Measurements from ENCODE around the gene BRPF3. TPM values are rescaled to one million over a fixed set of nuclear protein-coding genes. Genes with fewer than 3 reads are reported as not detected.

The BRPF3 gene
- total RNA-seq, 1 donor from 2014 or later, result 36.2 TPM

- H3K36me3 Mint-ChIP-seq (ENCODE audit: unreplicated experiment), result peaks cover 5% of the 10 kb centered on the region
- no peak overlapping the region for H3K4me3 Mint-ChIP-seq (ENCODE audit: unreplicated experiment)
- peaks cover 3% of the 10 kb centered on the region for H3K27me3 Mint-ChIP-seq (ENCODE audit: unreplicated experiment)
- TF ChIP-seq CTCF (IDR thresholded peaks at IDR 0.05; ENCODE audit: partially characterized antibody, unreplicated experiment), result no peak
- H3K4me1 Mint-ChIP-seq (ENCODE audit: low read depth, unreplicated experiment), result peaks cover 7% of the 10 kb centered on the region
- H3K9me3 Mint-ChIP-seq (ENCODE audit: unreplicated experiment), result peaks cover 3% of the 10 kb centered on the region
- no peak overlapping the region for H3K27ac Mint-ChIP-seq (ENCODE audit: unreplicated experiment)
- no peak for DNase-seq
These were observed 47.1 kb downstream of the BRPF3 start for GRCh38 chr6:36243562-36244212.

- no peak overlapping the region for H3K27ac Mint-ChIP-seq (ENCODE audit: unreplicated experiment)
- H3K4me3 Mint-ChIP-seq (ENCODE audit: unreplicated experiment), result no peak overlapping the region
- TF ChIP-seq CTCF (IDR thresholded peaks at IDR 0.05; ENCODE audit: partially characterized antibody, unreplicated experiment), result no peak
- H3K4me1 Mint-ChIP-seq (ENCODE audit: low read depth, unreplicated experiment), result peaks cover 7% of the 10 kb centered on the region
- H3K27me3 Mint-ChIP-seq (ENCODE audit: unreplicated experiment), result peaks cover 3% of the 10 kb centered on the region
- H3K9me3 Mint-ChIP-seq (ENCODE audit: unreplicated experiment), result peaks cover 3% of the 10 kb centered on the region
- peaks cover 4% of the 10 kb centered on the region for H3K36me3 Mint-ChIP-seq (ENCODE audit: unreplicated experiment)
- no peak for DNase-seq
These were observed 48.2 kb downstream of the BRPF3 start for GRCh38 chr6:36244641-36245280.

- no peak overlapping the region for H3K27ac Mint-ChIP-seq (ENCODE audit: unreplicated experiment)
- TF ChIP-seq CTCF (IDR thresholded peaks at IDR 0.05; ENCODE audit: partially characterized antibody, unreplicated experiment), result no peak
- H3K9me3 Mint-ChIP-seq (ENCODE audit: unreplicated experiment), result peaks cover 4% of the 10 kb centered on the region
- peaks cover 7% of the 10 kb centered on the region for H3K4me1 Mint-ChIP-seq (ENCODE audit: low read depth, unreplicated experiment)
- peaks cover 4% of the 10 kb centered on the region for H3K36me3 Mint-ChIP-seq (ENCODE audit: unreplicated experiment)
- no peak overlapping the region for H3K4me3 Mint-ChIP-seq (ENCODE audit: unreplicated experiment)
- peaks cover 3% of the 10 kb centered on the region for H3K27me3 Mint-ChIP-seq (ENCODE audit: unreplicated experiment)
- no peak for DNase-seq
These were observed 49.1 kb downstream of the BRPF3 start for GRCh38 chr6:36245572-36246061.

GRCh38 chr6:36246506-36247268 lies 50.1 kb downstream of the BRPF3 start:
- Mint-ChIP-seq H3K27me3 (ENCODE audit: unreplicated experiment) (peaks cover 3% of the 10 kb centered on the region), H3K27ac (ENCODE audit: unreplicated experiment) (no peak overlapping the region), H3K4me3 (ENCODE audit: unreplicated experiment) (no peak overlapping the region), H3K4me1 (ENCODE audit: low read depth, unreplicated experiment) (peaks cover 7% of the 10 kb centered on the region), H3K36me3 (ENCODE audit: unreplicated experiment) (peaks cover 4% of the 10 kb centered on the region), H3K9me3 (ENCODE audit: unreplicated experiment) (peaks cover 4% of the 10 kb centered on the region)
- no peak for TF ChIP-seq CTCF (IDR thresholded peaks at IDR 0.05; ENCODE audit: partially characterized antibody, unreplicated experiment)
- no peak for DNase-seq
